Articular chondrocyte of knee joint (primary cell): ENCODE results near the gene CST2. TPM values are rescaled to one million over a fixed set of nuclear protein-coding genes. Genes with fewer than 3 reads are reported as not detected.

ENCODE experiments used
- total RNA-seq: library from RNA; depleted of rRNA; stranded (reverse); fragments of >200 nt; gene quantifications from 2 replicates; pipeline ENCODE4 v1.2.3, GENCODE V29; 2012

The CST2 gene, protein sequence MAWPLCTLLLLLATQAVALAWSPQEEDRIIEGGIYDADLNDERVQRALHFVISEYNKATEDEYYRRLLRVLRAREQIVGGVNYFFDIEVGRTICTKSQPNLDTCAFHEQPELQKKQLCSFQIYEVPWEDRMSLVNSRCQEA
- not detected in 2 replicates for total RNA-seq

DNA sequence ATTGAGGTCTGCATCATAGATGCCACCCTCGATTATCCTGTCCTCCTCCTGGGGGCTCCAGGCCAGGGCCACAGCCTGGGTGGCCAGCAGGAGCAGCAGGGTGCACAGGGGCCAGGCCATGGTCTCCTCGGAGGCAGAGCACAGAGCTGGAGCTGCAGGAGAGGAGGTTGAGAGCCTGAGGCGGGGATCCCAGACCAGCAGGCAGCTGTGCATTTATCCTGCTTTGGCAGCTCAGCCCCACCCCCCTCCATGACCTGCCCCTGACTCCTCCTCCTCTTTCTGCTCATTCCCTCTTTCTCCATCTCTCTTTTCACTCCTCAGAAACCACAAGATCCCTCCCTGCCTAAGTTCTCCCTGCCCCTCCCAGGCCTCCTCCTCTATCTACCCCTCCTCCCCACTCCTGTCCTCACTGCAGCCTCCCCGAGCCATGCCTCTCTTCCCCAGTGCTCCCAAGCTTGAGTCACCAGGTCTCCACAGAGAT, at the start of gene CST2:
CST2 (minus strand) TSS at position 189 of the 481 bp plus-strand sequence; CDS start at position 120, 69 bp downstream.

Other genes with a start within 250 kb of the CST2 start
- not detected in 2 replicates for gene CST9, start 220.8 kb downstream of the CST2 start, total RNA-seq
- 111 and 120 TPM in 2 replicates for gene CST3, start 188.8 kb downstream of the CST2 start, total RNA-seq
- not detected in 2 replicates for gene CST4, start 137.7 kb downstream of the CST2 start, total RNA-seq
- gene CST1, start 75.8 kb downstream of the CST2 start, total RNA-seq: not detected in 2 replicates
- gene CST5, start 53.0 kb upstream of the CST2 start, total RNA-seq: not detected in 2 replicates
- not detected in 2 replicates for gene GGTLC1, start 162.1 kb upstream of the CST2 start, total RNA-seq